Natural killer cell (primary cell): ENCODE results near the gene MAML3. TPM values are rescaled to one million over a fixed set of nuclear protein-coding genes. Genes with fewer than 3 reads are reported as not detected.

ENCODE experiments used
- ATAC-seq, 3 donors: fragments of 150-1000 bp in 2 of 3; fragments of 200-7000 bp in 1 of 3; cut with Tn5 transposase; 1 replicate in 1 of 3; 2 replicates in 2 of 3; pipeline ENCODE4 v1.10.0; 2021; ENCODE audit warnings: mild to moderate bottlenecking in 2 of 3, moderate library complexity in 2 of 3
- DNase-seq, 2 donors: peaks; one replicate each; pipeline versions ENCODE4 v3.0.0 to v3.0.0-alpha.2; 2013 to 2021; ENCODE audit warnings: mixed read lengths in 1 of 2
- H3K27ac ChIP-seq: one replicate; pipeline ENCODE4 v1.5.1; 2013; ENCODE audit warnings: mild to moderate bottlenecking, low read length
- H3K27me3 ChIP-seq: one replicate; pipeline ENCODE4 v1.6.1; 2013; ENCODE audit warnings: low read length; ENCODE audit not compliant: control insufficient read depth, insufficient read depth
- H3K36me3 ChIP-seq: one replicate; pipeline ENCODE4 v1.6.1; 2013; ENCODE audit warnings: low read length; ENCODE audit not compliant: control insufficient read depth, insufficient read depth
- H3K4me1 ChIP-seq: one replicate; pipeline ENCODE4 v1.6.1; 2013; ENCODE audit warnings: low read length; ENCODE audit not compliant: control insufficient read depth, insufficient read depth
- H3K4me3 ChIP-seq: one replicate; pipeline ENCODE4 v1.5.1; 2013; ENCODE audit warnings: low read length
- H3K9me3 ChIP-seq: one replicate; pipeline ENCODE4 v1.6.1; 2013; ENCODE audit warnings: low read length; ENCODE audit not compliant: control insufficient read depth, insufficient read depth
- H3K27ac Mint-ChIP-seq, 2 donors: one replicate each; pipeline ENCODE4 v1.8.0; 2022; ENCODE audit warnings: mild to moderate bottlenecking in 2 of 2, mixed read lengths in 2 of 2, moderate library complexity in 1 of 2
- H3K27me3 Mint-ChIP-seq, 2 donors: one replicate each; pipeline ENCODE4 v1.8.0; 2022; ENCODE audit warnings: low read depth in 2 of 2, mixed read lengths in 2 of 2
- H3K36me3 Mint-ChIP-seq: one replicate; pipeline ENCODE4 v1.8.0; 2022; ENCODE audit warnings: mixed read lengths
- H3K4me1 Mint-ChIP-seq, 2 donors: one replicate each; pipeline ENCODE4 v1.8.0; 2022; ENCODE audit warnings: mixed read lengths in 2 of 2
- H3K4me3 Mint-ChIP-seq: one replicate; pipeline ENCODE4 v1.8.0; 2022; ENCODE audit warnings: mild to moderate bottlenecking, moderate library complexity, mixed read lengths
- H3K9me3 Mint-ChIP-seq, 2 donors: one replicate each; pipeline ENCODE4 v1.8.0; 2022; ENCODE audit warnings: mixed read lengths in 2 of 2
- WGBS: methylation state at CpG from one replicate; pipeline ENCODE4 v1.1.7; 2013; ENCODE audit warnings: missing lambda C conversion rate; ENCODE audit not compliant: insufficient coverage; 5-methylcytosine and 5-hydroxymethylcytosine counted together
- intact Hi-C: fragments of 100-400 bp; cut with micrococcal nuclease; formaldehyde crosslinking; loops from one replicate; pipeline ENCODE4 v1.14.2; 2022
- total RNA-seq, 4 donors: library from RNA; stranded (reverse); fragments of 120-200 nt in 1 of 4; gene quantifications; one replicate each; pipeline versions ENCODE4 v1.2.3 to v1.2.4, GENCODE V29; 2013 to 2022
- TF ChIP-seq, protein P1 (sequence below): fragments of 200-600 bp; IDR thresholded peaks from one replicate; pipeline ENCODE4 v1.8.0; 2022; ENCODE audit warnings: antibody characterized with exemption

MAML3 gene
- total RNA-seq, 3 donors from 2014 or later (not counting 1 experiment from before 2014, with no cell fraction given): 1.7 to 5.6 (median 2.8) TPM

DNA sequence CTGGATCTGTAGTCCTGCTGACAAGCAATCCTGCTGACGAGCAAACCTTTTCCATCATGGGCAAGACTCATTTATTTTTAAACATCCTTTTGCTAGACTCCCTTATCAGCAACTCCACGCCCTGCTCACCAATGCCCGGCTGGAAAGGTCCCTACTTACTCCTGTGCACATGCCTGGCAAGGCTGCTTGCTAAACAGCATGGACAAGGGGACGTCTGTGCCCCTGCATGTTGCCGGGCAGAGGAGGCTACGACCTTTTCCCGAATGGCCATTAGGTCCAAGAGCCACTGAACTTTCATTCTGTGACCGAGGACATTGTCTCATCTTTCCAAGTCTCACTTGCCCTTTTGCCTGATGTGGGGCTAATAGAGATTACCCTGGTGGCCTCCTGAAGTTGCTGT is 389.8 kb downstream of the MAML3 start:
- WGBS: 54% methylated on average over 8 of the region's 8 CpGs
- TF ChIP-seq, protein P1, sequence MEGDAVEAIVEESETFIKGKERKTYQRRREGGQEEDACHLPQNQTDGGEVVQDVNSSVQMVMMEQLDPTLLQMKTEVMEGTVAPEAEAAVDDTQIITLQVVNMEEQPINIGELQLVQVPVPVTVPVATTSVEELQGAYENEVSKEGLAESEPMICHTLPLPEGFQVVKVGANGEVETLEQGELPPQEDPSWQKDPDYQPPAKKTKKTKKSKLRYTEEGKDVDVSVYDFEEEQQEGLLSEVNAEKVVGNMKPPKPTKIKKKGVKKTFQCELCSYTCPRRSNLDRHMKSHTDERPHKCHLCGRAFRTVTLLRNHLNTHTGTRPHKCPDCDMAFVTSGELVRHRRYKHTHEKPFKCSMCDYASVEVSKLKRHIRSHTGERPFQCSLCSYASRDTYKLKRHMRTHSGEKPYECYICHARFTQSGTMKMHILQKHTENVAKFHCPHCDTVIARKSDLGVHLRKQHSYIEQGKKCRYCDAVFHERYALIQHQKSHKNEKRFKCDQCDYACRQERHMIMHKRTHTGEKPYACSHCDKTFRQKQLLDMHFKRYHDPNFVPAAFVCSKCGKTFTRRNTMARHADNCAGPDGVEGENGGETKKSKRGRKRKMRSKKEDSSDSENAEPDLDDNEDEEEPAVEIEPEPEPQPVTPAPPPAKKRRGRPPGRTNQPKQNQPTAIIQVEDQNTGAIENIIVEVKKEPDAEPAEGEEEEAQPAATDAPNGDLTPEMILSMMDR: no peak
- intact Hi-C loops: no loop called here
- Histone ChIP-seq H3K4me1 (no peaks in the 10 kb centered on the region), H3K9me3 (no peaks in the 10 kb centered on the region), H3K4me3 (no peak overlapping the region), H3K27ac (no peak overlapping the region), H3K36me3 (no peaks in the 10 kb centered on the region), H3K27me3 (no peaks in the 10 kb centered on the region)
- Mint-ChIP-seq H3K4me1 (no peaks in the 10 kb centered on the region), H3K9me3 (no peaks in the 10 kb centered on the region), H3K4me3 (no peak overlapping the region), H3K27me3 (peaks cover 0 to 2% of the 10 kb centered on the region in 2 donors), H3K36me3 (no peaks in the 10 kb centered on the region), H3K27ac (no peak overlapping the region)
- no peak for ATAC-seq
- no peak for DNase-seq

DNA sequence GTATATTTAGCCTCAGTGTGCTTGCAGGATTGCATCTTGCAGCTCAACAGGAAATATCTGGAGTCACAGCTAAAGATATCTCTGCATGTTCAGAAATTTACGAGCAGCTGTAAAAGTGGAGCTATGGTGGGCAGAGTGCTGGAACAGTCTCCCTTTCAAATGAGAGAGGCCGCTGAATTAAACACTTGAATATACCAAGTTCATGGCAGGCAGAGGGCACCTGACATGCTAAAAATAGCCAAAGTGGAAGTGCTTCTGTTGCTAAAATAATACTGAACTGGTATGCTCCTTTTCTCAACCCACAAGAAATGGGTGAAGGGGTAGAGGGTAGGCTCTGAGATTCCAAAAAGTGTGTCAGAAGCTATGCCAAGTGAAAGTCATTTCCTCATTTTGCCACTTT is 390.3 kb downstream of the MAML3 start:
- H3K4me3 ChIP-seq: no peak overlapping the region
- H3K9me3 Mint-ChIP-seq: no peaks in the 10 kb centered on the region
- no peak overlapping the region for H3K27ac Mint-ChIP-seq
- H3K4me3 Mint-ChIP-seq: no peak overlapping the region
- DNase-seq: no peak
- no peaks in the 10 kb centered on the region for H3K36me3 Mint-ChIP-seq
- WGBS: 13% methylated on average over 2 of the region's 2 CpGs
- H3K27ac ChIP-seq: no peak overlapping the region
- H3K27me3 ChIP-seq: no peaks in the 10 kb centered on the region
- TF ChIP-seq, protein P1: no peak
- no peaks in the 10 kb centered on the region for H3K9me3 ChIP-seq
- H3K4me1 ChIP-seq: no peaks in the 10 kb centered on the region
- peaks cover 2 to 5% of the 10 kb centered on the region in 2 donors for H3K27me3 Mint-ChIP-seq
- no peaks in the 10 kb centered on the region for H3K4me1 Mint-ChIP-seq
- no peaks in the 10 kb centered on the region for H3K36me3 ChIP-seq
- intact Hi-C loops: no loop called here
- no peak for ATAC-seq

DNA sequence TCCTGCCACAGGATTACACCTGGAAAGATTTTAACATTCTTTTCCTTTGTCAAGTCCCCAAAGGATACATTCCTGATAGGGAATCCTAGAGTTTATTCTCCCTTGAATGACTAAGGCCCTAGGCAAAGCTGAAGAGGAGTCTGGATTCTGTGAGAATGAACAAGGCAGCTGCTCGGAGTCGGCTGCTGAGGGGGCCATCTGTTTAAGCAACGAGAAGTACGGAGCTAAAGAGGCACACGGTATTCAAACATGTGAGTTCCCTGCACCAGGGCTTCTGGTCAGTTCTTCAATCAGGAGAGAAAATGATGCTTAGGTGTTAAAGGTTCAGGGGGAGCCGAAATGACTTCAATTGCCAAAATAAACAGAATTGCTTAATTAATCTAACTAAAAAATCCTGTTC is 390.8 kb downstream of the MAML3 start:
- Mint-ChIP-seq H3K9me3 (no peaks in the 10 kb centered on the region), H3K27me3 (peaks cover 2 to 6% of the 10 kb centered on the region in 2 donors), H3K27ac (no peak overlapping the region), H3K36me3 (no peaks in the 10 kb centered on the region), H3K4me3 (no peak overlapping the region), H3K4me1 (no peaks in the 10 kb centered on the region)
- Histone ChIP-seq H3K27me3 (no peaks in the 10 kb centered on the region), H3K9me3 (no peaks in the 10 kb centered on the region), H3K36me3 (no peaks in the 10 kb centered on the region), H3K4me1 (no peaks in the 10 kb centered on the region), H3K4me3 (no peak overlapping the region), H3K27ac (no peak overlapping the region)
- WGBS: 39% methylated on average over 5 of the region's 6 CpGs
- TF ChIP-seq, protein P1: no peak
- no peak for DNase-seq
- intact Hi-C loops: no loop called here
- ATAC-seq: no peak

DNA sequence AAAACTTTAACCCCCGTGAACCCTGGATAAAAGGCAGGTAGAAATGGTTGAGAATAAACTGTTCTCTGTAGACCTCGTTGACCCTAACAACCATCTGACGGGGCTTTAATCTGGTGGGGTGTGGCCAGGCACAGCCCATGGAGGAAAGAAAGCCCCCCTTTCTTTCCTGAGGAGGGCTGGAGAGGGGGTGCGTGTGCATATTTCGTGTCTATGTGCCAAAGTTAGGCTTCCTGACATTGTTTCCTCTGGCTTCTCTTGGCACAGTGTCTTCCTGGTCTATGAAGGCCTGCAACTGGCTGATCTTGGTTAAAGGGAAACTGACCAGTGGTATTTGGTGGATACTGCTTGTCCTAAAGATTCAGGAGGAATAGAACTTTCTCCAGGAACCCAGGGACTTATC is 391.3 kb downstream of the MAML3 start:
- Mint-ChIP-seq H3K36me3 (no peaks in the 10 kb centered on the region), H3K27ac (no peak overlapping the region), H3K27me3 (peaks cover 2 to 10% of the 10 kb centered on the region in 2 donors), H3K4me3 (no peak overlapping the region), H3K9me3 (no peaks in the 10 kb centered on the region), H3K4me1 (no peaks in the 10 kb centered on the region)
- 43% methylated on average over 5 of the region's 5 CpGs for WGBS
- Histone ChIP-seq H3K27me3 (no peaks in the 10 kb centered on the region), H3K9me3 (no peaks in the 10 kb centered on the region), H3K4me1 (no peaks in the 10 kb centered on the region), H3K4me3 (no peak overlapping the region), H3K36me3 (no peaks in the 10 kb centered on the region), H3K27ac (no peak overlapping the region)
- DNase-seq (no peak), ATAC-seq (no peak)
- TF ChIP-seq, protein P1: no peak
- intact Hi-C loops: no loop called here
